DOHH2 (cell line): ENCODE measurements around the gene LPXN.

Experiments
- EZH2phosphoT487 ChIP-seq: fragments of 200-600 bp; sonication (generic); IDR thresholded peaks from 2 replicates; pipeline ENCODE4 v1.6.1; 2017; ENCODE audit warnings: borderline replicate concordance, mild to moderate bottlenecking, antibody characterized with exemption, low read length, moderate library complexity, mixed read lengths
- TF ChIP-seq, protein P1 (sequence below): fragments of 200-600 bp; sonication (generic); IDR thresholded peaks from one replicate; pipeline ENCODE4 v1.5.1; 2014; ENCODE audit warnings: antibody characterized with exemption, mild to moderate bottlenecking, low read depth, low read length; ENCODE audit not compliant: poor library complexity, severe bottlenecking

DNA sequence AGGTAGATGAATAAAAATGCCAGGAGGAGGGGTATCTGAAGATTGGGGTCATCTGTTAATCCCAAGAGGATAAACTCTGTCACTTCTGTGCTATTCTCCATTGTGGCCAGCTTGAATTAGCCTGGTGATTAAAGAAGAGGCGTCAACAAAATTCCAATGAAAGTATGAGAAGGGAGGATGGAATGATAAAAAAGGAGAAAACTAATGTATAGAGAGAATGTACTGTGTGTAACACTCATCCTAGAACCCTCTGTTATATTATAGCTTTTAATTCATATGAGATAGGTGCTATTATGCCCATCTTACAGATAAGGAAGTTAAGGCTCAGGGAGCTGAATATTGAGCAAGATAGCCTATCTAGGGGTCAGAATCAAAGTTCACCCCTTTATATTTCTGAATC, 67.7 kb downstream of the LPXN start, which contains the start of gene OR5B21:
- TF ChIP-seq, protein P1, sequence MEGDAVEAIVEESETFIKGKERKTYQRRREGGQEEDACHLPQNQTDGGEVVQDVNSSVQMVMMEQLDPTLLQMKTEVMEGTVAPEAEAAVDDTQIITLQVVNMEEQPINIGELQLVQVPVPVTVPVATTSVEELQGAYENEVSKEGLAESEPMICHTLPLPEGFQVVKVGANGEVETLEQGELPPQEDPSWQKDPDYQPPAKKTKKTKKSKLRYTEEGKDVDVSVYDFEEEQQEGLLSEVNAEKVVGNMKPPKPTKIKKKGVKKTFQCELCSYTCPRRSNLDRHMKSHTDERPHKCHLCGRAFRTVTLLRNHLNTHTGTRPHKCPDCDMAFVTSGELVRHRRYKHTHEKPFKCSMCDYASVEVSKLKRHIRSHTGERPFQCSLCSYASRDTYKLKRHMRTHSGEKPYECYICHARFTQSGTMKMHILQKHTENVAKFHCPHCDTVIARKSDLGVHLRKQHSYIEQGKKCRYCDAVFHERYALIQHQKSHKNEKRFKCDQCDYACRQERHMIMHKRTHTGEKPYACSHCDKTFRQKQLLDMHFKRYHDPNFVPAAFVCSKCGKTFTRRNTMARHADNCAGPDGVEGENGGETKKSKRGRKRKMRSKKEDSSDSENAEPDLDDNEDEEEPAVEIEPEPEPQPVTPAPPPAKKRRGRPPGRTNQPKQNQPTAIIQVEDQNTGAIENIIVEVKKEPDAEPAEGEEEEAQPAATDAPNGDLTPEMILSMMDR, result no peak
- no peak for TF ChIP-seq EZH2phosphoT487
